ENCODE measurements around the gene FAM204A.

The FAM204A gene

GRCh38 chr10:118356628-118357027 is 14.5 kb upstream of the FAM204A start:
- no peaks in the 10 kb centered on the region for H3K27me3 ChIP-seq (ENCODE audit: insufficient read depth, low read depth, severe bottlenecking)
- no peak overlapping the region for H3K27ac ChIP-seq
- H3K4me3 ChIP-seq (ENCODE audit: low read depth, low read length), result no peak overlapping the region
- no peaks in the 10 kb centered on the region for H3K9me3 ChIP-seq (ENCODE audit: severe bottlenecking)
- DNase-seq, result no peak
- TF ChIP-seq CTCF (IDR thresholded peaks at IDR 0.05; ENCODE audit: low read depth, low read length), result no peak
- no peaks in the 10 kb centered on the region for H3K36me3 ChIP-seq

- no peaks in the 10 kb centered on the region for H3K9me3 ChIP-seq (ENCODE audit: severe bottlenecking)
- DNase-seq, result no peak
- no peak overlapping the region for H3K27ac ChIP-seq
- no peak for TF ChIP-seq CTCF (IDR thresholded peaks at IDR 0.05; ENCODE audit: low read depth, low read length)
- no peaks in the 10 kb centered on the region for H3K36me3 ChIP-seq
- no peak overlapping the region for H3K4me3 ChIP-seq (ENCODE audit: low read depth, low read length)
- no peaks in the 10 kb centered on the region for H3K27me3 ChIP-seq (ENCODE audit: insufficient read depth, low read depth, severe bottlenecking)
These were observed 13.1 kb upstream of the FAM204A start for GRCh38 chr10:118355234-118355633.

GRCh38 chr10:118349235-118349634 is 7.1 kb upstream of the FAM204A start:
- no peak for DNase-seq
- Histone ChIP-seq H3K27ac (no peak overlapping the region), H3K36me3 (no peaks in the 10 kb centered on the region), H3K4me3 (ENCODE audit: low read depth, low read length) (no peak overlapping the region), H3K9me3 (ENCODE audit: severe bottlenecking) (no peaks in the 10 kb centered on the region), H3K27me3 (ENCODE audit: insufficient read depth, low read depth, severe bottlenecking) (no peaks in the 10 kb centered on the region)
- TF ChIP-seq CTCF (IDR thresholded peaks at IDR 0.05; ENCODE audit: low read depth, low read length), result no peak

GRCh38 chr10:118343549-118343948 is 1.4 kb upstream of the FAM204A start:
- TF ChIP-seq CTCF (IDR thresholded peaks at IDR 0.05; ENCODE audit: low read depth, low read length), result no peak
- Histone ChIP-seq H3K4me3 (ENCODE audit: low read depth, low read length) (no peak overlapping the region), H3K36me3 (peaks cover 4% of the 10 kb centered on the region; the same call in 1 of the 2 replicates), H3K9me3 (ENCODE audit: severe bottlenecking) (no peaks in the 10 kb centered on the region), H3K27ac (no peak overlapping the region), H3K27me3 (ENCODE audit: insufficient read depth, low read depth, severe bottlenecking) (no peaks in the 10 kb centered on the region)
- no peak for DNase-seq

GRCh38 chr10:118343115-118343514 is 991 bp upstream of the FAM204A start:
- Histone ChIP-seq H3K4me3 (ENCODE audit: low read depth, low read length) (no peak overlapping the region), H3K27me3 (ENCODE audit: insufficient read depth, low read depth, severe bottlenecking) (no peaks in the 10 kb centered on the region)
- no peak for TF ChIP-seq CTCF (IDR thresholded peaks at IDR 0.05; ENCODE audit: low read depth, low read length)

GRCh38 chr10:118342638-118343020 is 505 bp upstream of the FAM204A start:
- no peaks in the 10 kb centered on the region for H3K9me3 ChIP-seq (ENCODE audit: severe bottlenecking)
- peak overlapping the region; percentile 89 for H3K4me3 ChIP-seq (ENCODE audit: low read depth, low read length)
- no peak for TF ChIP-seq CTCF (IDR thresholded peaks at IDR 0.05; ENCODE audit: low read depth, low read length)
- H3K27me3 ChIP-seq (ENCODE audit: insufficient read depth, low read depth, severe bottlenecking), result no peaks in the 10 kb centered on the region
- peak overlapping the region; percentile 83 for H3K27ac ChIP-seq
- H3K36me3 ChIP-seq, result peaks cover 4% of the 10 kb centered on the region; the same call in 1 of the 2 replicates
- no peak for DNase-seq

More at GRCh38 chr10:118343115-118343514, 991 bp upstream of the FAM204A start:
- H3K27ac ChIP-seq, result no peak overlapping the region
- H3K9me3 ChIP-seq (ENCODE audit: severe bottlenecking), result no peaks in the 10 kb centered on the region
- H3K36me3 ChIP-seq, result peaks cover 4% of the 10 kb centered on the region; the same call in 1 of the 2 replicates
- no peak for DNase-seq

Measured in WERI-Rb-1 (cell line).